ENCODE measurements around the gene SEMA4D.

Gene SEMA4D

DNA sequence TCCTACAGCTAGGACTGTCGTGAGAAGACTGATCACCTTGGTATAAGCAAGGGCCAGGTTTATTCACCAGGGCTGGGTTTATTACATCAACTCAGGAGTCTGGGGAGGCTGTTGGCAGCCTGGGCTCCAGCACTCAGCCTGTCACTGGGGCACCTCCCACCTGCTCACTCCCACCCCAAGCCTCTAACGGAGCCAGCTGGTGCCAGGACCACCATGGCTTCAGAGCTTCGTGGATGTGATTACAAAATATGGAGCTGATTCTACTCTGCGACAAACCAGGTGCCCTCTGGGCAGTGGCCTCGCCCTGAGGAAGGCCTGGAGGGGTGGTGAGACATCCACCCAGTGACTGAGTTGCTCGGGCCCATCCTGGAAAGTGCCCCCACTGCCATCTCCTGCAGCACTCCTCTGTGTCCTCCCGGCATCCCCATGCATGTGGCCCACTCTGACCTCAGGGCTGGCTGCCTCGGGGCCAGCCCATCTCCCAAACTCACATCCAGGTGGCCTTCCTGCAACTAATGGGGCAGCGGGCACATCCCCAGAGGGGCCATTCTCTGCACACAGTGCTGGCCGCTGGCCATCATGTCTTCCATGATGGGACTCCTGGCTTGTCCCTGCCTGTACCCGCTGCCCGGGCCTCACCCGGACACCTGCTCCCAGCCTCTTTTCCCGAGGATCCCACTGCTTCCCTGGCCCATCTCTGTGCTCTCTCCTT lies 130.0 kb downstream of the SEMA4D start:
- DNase-seq (ENCODE audit: low spot score): no peak

DNA sequence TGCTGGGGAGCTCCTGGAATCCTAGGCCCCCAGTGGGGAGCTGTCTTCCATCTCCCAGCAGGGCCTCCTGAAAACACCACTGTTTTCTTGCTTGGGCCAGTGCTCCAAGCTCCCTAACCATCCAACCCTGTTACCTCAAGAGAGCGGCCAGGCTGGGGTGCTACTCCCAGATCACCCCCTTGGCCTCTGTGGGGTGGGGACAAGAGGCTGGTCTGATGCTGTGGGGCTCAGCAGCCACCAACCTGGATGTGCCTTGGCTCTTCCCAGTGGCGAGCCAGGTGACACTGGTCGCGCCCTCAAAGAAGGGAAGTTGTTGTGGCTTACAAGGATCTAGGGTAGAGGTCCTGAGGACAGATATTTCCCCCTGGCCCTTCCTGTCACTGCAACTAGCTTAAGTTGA lies 130.6 kb downstream of the SEMA4D start:
- no peak for DNase-seq (ENCODE audit: low spot score)

DNA sequence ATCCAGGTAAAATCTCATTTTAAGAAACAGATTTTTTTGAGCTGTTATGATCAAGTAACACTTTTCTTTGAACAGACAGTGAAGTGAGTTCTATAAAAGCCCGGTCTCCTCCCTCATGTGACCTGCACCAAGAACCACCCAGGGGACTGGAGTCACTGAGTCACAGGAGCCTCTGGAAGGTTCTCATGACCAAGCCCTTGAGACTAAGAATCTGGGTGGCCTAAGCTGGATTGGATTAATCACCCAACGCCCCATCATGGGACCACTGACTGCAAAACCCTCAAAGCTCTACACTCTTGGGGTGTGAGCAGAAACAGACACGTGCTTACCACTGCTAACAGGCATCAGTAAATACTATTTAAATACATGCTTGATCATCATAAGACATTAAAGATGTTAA lies 131.2 kb downstream of the SEMA4D start:
- DNase-seq (ENCODE audit: low spot score): no peak

DNA sequence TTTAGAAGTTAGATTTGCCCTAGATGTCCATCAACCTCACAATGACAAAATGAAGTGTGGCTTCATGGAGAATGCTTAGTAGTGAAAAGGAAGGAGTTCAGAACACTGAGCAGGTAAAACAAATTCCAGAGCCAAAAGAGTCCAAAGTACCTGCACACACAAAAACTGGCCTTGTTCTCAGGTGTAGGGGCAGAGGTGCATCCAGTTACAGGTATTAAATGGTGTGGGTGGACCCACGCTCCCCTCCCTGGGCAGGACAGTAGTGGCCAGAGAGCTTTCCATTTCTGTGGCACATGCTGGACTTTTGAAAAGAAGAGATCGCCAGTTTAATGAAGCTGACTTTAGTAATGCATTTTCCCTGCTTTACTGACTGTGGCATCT lies 132.4 kb downstream of the SEMA4D start:
- no peak for DNase-seq (ENCODE audit: low spot score)

DNA sequence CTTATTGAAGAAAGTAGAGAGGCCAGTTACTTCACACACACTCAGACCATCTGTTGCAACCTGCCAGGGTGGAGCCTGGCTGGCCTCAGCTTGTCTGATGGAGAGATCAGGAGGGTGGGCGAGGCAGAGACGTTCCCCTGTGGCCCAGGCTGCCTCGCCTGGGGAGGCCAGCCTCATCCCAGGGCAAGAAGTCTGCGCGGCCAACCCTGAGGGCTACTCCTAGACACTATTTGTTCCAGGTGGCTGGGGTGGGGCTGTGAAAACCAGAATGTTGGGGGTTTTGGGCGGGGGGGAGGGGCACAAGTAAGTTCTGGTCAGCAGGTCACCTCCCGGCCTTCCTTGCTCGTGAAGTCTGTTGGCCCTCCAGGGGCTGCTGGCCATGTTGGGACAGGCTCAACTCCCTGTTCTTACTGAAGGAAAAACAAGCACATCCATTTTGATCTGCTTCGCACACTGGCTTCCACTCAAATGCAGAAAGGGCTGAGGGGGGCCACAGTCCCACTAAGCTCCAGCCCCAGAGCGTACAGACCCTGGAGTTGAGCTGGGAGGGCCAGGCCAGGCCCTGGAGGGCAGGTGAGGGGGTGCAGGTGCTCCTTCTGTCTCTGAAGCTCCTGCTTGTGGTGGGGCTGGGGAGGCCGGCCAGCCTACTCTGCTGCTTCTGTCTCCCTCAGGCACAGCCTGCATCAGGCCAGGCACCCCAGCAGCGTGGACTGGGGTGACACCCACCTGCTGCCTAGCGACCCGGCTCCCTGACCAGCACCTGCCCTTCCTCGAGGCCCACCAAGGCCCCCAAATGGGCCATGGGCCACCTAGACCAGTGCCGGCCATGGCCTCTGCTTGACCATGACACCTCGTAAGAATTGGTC lies 133.0 kb downstream of the SEMA4D start:
- DNase-seq (ENCODE audit: low spot score): no peak

DNA sequence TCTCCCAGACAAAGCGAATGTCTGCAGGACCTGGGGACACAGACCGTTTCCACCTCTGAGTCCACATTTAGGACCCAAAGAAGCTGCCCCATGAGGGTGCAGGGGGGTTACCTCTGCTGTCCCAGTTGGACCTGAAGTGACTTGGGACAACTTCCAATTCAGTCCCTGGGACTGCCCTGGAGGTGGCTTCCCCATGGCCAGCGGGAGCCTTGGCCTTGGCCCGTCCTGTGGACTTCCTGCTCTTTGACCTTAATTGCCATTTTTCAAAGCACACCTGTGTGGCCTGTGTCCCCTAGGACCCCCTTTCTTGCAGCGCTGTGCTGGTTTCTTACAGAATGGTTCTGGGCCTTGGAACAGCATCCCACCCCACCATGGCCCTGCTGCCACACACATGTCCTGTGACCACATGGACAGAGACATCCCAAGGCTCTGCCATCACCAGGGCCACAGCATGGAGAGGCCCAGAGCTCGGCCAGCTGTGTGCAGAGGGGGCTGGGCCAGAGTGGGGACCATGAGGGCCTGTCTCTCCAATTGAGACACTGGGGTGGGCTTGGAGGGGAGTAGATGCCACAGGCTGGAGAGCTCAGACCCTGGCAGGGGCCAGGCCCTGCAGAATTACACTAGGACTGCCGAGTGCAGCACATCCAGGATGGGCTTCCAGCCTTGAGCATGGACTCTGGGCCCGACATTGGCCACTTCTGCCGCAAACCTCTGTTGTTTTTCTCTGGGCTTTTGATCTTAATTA lies 133.8 kb downstream of the SEMA4D start:
- DNase-seq (ENCODE audit: low spot score): no peak

DNA sequence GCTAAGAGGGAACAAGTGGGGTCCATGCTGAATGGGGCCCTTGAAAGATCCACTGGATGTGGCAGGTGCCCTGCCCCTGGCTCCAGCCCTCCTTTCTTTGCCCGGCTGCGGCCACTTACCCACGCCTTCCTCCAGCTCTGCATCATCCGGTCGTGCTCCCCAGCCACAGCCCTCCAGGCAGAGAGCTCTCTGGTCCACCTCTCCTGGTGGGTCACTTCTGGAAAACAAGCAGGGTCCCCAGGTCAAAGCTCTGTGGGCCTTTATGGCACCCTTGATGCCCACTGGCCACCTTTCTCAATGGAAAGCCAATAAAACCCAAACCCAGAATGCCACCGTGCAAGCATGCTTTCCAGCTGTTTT lies 134.6 kb downstream of the SEMA4D start:
- DNase-seq (ENCODE audit: low spot score): no peak

DNA sequence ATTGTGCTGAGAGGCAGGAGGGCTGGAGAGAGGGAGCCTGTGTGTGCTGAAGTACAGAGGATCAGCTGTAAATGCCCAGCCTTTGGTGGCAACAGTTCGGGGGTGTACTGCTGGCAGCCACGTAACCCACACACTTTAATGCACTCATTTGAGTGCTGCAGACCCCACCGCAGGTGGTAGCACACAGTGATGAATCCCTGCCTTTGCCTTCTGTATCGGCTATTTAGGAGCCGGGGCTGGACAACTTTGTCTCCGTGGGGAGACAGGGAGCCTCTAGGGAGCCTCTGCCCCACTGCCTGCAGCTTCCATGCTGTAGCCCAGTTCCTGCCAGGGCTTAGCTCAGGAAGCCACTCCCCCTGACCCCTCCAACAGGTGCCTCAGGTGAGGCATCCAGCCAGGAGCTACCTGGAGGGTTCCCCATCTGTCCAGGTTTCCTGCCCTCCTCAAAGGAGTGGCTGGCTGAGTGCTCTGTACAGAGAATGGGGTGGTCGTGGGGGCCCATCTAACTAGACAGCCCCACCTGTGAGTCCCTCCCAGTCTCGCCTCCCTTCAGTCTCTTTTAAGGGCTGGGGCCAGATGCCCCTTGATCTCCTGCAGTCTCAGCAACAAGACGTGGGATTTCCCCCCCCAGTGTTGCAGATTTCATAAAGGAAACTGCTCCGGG lies 135.1 kb downstream of the SEMA4D start:
- no peak for DNase-seq (ENCODE audit: low spot score)

DNA sequence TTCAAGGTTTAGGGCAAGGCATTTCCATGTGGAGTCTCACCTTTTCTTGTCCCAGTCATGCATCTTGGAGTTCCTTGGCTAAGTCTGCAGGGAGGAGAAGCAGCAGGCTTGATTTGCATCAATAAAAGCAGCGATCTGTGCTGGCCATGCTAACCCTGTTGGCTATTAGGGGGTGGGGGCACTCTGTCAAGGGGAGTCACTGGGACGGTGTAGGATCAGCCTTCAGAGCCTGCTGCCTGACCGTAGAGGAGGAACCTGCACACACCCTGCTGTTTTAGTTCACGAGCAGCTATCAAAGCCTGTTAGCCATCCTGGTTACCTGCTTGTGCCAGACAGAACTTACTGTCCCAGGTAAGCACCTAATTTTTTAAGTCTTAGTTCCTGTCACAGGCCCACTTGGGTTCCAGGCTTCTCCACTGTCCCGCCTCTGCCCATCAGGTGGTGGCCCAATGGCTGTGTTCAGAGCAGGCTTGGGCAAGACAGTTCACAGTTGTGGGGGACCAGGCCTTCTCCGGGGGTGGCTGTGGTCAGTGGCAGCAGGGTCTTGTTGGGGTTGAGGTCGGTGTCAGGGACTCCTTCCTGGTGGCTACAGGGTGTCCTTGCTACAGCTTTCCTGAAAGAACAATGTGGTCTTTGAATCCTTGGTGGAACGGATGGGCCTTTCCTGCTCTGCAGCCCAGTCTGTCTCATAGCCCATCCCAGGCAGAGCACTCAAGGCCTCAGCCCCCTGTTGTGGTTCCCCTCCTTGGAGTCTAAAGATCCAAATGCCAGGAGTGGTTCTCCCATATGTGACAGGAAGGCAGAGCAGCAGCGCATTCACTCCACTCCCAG lies 135.9 kb downstream of the SEMA4D start:
- DNase-seq (ENCODE audit: low spot score): no peak

DNA sequence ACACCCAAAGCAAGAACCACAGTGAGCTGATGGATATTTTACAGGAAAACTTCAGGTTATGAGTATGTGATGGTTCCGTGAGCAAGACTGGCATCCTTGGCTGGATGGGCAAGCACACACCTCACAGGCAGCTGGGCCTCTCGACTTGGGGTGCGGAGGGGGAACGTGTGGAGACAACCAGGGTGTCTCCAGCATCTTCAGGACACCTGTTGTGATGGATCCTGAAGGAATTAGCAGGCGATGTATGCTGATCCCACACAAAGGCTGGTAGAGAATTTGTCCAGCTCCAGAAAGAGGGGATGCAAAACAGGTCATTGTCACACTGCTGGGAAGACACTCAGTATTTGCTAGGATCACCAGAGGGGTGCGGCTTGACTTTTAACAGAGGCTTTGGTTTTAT lies 136.9 kb downstream of the SEMA4D start:
- DNase-seq (ENCODE audit: low spot score): no peak

DNA sequence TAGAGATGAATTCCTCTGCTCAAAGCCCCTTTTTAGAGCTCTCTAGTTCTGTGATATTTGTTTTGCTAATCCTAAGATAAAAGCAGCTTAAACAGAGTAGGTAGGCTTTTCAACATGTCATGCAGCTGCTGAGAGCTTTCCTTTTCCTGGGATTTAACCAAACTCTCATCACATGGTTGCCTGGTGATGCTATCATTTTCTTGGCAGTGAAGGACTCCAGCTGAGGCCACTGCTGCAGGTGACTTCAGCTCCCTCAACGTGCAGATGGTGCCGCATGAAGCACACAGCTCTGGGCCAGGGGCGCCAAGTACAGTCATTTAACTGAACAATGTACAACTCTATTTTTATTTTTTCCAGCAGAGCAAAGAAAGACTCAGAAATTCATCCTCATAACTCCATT lies 137.4 kb downstream of the SEMA4D start:
- DNase-seq (ENCODE audit: low spot score): no peak

DNA sequence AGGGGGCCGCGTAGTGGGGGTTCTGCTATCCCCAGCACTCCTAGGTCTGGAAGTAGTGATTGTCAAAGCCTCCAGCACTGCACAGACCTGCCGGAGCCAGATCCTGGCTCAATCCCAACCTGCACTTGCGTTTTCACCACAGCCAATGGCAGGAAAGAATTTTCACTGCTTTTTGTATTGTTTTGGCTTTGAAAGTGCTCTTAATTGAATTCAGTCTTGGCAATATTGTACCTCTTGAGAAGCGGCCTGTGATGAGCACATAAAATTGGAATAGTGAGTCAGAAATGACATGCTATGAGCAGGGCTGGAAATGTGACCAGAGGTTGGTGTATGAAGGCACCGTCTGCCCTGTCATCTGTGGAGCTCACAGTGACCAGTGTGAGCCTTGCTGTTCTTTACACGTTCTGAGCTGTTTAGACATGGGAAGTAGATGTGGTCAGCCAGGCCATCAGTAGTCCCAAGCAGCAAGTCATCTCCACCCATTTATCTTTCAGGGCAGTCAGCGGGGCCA lies 138.1 kb downstream of the SEMA4D start:
- DNase-seq (ENCODE audit: low spot score): no peak

DNA sequence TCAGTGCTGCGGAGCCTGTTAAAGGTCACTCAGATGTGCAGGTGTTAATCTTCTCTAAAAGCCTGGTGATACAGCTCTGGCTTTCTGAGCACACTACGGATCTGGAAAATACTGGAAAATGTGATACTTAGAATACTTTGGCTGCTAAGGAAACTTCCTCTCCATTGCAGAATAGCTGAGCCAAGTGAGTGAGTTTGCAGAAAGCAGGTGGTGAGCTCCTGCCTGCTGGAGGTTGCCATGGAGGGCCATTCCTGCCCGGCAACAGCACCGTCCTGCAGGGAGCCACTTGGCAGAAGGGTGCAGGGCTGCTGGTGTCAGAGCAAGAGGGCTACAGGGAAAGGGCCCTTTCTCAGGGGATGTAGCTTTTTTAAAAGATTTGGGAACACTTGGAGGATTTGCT lies 138.9 kb downstream of the SEMA4D start:
- DNase-seq (ENCODE audit: low spot score): no peak

DNA sequence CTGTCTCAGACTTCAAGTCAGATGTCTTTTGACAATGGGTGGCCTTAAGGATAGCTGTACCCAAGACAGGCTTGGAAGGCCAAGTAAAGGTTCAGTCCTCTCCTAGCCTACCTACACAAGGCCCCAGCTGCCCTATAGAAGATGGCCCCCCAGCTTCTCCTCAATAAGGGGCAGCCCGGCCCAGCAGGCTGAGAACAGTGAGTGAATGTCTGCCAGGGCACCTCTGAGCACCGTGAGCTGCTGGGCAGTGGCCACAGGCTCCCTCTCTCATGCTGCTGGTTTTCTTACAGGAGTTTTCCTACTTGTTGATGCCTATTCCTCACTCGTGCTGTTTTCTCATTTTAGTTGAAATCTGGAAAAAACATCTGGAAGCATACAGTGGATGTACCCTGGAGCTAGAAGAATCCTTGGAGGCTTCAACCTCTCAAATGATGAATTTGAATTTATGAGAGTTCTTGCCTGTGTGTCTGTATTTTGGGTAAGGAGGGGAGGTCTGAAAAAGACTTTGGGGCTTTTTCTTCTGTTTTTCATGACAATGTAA lies 139.5 kb downstream of the SEMA4D start:
- no peak for DNase-seq (ENCODE audit: low spot score)

DNA sequence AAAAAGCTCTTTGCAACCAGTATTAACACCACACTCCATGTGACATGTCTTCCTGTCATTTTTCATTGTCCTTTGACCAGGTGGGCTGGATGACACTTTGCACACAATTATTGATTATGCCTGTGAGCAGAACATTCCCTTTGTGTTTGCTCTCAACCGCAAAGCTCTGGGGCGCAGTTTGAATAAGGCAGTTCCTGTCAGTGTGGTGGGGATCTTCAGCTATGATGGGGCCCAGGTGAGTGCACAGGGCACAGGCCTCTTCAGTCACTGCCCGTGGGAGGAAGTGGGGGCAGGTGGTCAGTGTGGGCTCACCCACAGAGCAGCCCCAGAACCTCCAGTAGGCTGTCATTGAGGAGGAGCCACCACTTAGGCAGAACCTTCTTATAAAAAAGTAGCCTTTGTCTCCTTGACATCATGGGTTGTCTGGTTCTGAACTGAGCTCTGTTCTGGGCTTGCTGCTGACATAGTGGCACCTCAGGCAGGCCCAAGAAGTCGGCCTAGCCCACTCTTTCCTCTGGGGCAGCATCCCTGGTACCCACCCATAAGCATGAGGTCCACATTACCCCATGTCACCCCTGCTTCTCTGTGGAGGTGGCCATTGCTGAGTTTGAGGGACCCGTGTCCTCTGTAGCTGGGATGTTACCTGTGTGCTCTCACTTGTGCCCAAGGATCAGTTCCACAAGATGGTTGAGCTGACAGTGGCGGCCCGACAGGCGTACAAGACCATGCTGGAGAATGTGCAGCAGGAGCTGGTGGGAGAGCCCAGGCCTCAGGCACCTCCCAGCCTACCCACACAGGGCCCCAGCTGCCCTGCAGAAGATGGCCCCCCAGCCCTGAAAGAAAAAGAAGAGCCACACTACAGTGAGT lies 140.3 kb downstream of the SEMA4D start:
- DNase-seq (ENCODE audit: low spot score): no peak

DNA sequence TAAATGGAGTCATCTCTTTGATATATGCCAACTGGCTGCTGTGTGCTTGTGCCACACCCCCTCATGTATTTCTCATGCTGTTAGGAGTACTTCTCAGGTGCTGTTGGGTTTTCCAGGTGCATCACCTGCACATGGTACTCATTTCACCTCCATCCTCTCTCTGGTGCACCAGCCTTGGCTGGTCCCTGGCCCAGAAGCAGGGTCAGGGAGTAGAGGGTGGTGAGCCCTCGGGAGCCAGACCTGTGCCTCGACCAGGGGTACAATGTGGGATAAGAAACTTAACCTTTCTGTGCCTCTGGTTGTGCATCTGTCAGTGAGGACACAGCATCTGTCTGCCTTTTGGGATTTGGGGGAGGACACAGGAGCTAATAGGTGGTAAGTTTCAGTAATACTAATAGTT lies 141.1 kb downstream of the SEMA4D start:
- no peak for DNase-seq (ENCODE audit: low spot score)

DNA sequence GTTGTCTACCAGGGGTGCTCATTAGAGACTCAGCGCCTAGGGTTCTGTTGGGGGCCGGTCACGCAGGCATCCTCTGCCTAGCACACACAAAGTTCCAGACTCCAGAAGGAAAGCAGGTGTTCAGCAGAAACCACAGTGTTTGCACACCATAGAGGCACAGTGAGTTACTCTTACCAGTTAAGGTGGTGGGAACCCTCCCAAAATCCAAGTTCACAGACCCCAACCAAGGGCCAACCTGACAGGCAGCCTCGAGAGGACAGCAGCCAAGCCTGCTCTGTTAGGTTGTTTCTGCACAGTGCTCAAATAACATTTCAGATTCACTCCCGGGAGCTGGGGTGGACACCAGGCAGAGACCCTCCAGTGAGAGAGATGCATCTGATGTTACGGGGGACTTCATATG lies 143.4 kb downstream of the SEMA4D start:
- DNase-seq (ENCODE audit: low spot score): no peak

DNA sequence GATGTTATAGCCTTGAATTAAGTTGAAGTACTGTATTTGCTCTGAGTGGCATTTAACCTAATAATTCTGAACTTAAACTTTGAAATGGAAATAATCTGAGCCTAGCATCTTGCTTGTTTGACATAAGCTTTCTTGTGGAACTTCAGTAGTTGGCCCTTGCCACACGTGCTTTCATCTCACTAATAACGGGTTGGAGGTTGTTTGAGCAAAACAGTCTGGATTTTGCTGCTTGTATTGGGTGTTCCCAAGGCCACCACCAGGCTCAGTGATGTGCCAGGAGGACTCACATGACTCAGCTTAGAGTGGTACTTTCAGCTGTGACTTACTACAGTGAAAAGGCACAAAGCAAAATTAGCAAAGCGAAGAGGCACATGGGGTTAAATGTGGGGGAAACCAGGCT lies 143.9 kb downstream of the SEMA4D start:
- no peak for DNase-seq (ENCODE audit: low spot score)

DNA sequence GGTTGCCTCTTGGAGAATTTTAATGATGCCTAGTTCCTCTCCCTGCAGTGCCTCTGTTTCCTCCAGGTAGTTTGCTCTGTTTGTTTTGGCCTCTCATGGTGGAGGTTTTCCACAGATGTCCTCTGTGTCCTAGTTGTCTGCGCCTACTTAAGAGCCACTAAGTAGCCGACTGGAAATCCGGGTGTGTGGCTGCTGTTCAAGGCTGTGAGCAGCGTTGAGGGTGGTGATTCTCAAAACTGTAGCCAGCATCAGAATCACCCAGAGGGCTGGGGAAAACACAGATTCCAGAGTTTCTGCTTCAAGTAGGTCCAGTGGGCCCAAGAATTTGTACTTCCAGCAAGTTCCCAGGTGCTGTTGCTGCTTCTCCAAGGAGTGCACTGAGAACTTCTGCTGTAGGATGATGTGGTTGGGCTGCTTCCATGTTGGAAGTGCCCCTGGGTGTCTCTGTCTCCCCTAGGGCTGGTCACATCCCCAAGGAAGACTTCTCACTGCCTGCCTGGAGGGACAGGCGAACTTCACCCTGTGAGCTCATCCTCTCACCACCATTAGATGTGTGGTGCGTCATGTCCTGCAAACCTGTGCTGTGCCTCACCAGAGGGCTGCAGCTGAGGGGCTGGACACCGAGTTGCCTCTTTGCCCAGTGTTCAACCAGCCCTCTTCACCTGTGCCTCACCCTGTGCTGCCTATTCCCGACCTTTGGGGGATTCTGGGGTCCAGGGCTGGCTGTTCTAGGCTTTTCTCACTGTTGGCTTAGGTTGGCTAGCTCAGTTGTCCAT lies 144.9 kb downstream of the SEMA4D start:
- DNase-seq (ENCODE audit: low spot score): no peak

All from activated CD4-positive, alpha-beta T cell treated with anti-CD3 and anti-CD28 coated beads, Interleukin-2, Interleukin-4, amounts not matched to agents 100 ng/mL and 50 ng/mL, durations not matched to agents 16 hours and 8 hours (primary cell).